GM21619 (cell line): ENCODE measurements around the gene RAB44.

Source experiments
- ATAC-seq: cut with Tn5 transposase; IDR thresholded peaks from one replicate; pipeline ENCODE4 v1.9.1; 2021; ENCODE audit not compliant: unreplicated experiment

Gene RAB44

DNA sequence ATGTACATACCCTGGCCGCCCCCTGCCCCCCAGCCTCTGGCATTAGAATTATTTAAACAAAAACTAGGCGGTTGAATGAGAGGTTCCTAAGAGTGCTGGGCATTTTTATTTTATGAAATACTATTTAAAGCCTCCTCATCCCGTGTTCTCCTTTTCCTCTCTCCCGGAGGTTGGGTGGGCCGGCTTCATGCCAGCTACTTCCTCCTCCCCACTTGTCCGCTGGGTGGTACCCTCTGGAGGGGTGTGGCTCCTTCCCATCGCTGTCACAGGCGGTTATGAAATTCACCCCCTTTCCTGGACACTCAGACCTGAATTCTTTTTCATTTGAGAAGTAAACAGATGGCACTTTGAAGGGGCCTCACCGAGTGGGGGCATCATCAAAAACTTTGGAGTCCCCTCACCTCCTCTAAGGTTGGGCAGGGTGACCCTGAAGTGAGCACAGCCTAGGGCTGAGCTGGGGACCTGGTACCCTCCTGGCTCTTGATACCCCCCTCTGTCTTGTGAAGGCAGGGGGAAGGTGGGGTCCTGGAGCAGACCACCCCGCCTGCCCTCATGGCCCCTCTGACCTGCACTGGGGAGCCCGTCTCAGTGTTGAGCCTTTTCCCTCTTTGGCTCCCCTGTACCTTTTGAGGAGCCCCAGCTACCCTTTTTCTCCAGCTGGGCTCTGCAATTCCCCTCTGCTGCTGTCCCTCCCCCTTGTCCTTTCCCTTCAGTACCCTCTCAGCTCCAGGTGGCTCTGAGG, 11.5 kb upstream of the RAB44 start:
- ATAC-seq: no peak

DNA sequence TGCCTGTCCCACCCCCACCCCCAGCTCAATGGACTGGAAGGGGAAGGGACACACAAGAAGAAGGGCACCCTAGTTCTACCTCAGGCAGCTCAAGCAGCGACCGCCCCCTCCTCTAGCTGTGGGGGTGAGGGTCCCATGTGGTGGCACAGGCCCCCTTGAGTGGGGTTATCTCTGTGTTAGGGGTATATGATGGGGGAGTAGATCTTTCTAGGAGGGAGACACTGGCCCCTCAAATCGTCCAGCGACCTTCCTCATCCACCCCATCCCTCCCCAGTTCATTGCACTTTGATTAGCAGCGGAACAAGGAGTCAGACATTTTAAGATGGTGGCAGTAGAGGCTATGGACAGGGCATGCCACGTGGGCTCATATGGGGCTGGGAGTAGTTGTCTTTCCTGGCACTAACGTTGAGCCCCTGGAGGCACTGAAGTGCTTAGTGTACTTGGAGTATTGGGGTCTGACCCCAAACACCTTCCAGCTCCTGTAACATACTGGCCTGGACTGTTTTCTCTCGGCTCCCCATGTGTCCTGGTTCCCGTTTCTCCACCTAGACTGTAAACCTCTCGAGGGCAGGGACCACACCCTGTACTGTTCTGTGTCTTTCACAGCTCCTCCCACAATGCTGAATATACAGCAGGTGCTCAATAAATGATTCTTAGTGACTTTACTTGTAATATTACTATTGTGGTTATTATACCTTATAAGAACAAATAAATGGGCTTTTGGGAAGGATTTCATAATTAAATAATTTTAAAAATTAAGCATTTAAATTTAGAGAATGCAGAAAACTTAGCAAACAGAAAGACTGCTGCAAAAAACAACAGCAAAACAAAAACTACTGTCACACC, 10.7 kb upstream of the RAB44 start:
- ATAC-seq: no peak

DNA sequence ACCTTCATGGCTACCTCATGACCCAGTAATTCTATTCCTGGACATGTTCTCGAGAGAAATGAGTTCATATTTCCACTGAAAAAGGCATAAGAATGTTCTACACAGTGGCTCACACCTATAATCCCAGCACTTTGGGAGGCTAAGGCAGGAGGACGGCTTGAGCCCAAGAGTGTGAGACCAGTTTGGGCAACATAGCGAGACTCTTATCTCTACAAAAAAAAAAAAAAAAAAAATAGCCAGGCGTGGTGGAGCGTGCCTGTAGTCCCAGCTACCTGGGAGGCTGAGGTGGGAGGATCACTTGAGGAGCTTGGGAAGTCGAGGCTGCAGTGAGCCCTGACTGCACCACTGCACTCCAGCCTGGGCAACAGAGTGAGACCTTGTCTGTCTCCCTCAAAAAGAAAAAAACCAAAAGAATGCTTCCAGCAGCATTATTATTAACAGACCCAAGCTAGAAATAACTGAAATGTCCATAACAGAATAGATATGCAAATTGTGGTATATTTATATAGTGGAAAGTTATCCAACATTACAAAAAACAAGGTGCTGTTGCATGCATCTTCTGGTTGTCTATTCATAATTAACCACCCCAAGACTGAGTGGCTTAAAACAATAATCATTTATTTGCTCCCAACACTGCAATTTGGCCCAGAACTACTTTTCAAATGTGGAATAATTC, 9.4 kb upstream of the RAB44 start:
- no peak for ATAC-seq

DNA sequence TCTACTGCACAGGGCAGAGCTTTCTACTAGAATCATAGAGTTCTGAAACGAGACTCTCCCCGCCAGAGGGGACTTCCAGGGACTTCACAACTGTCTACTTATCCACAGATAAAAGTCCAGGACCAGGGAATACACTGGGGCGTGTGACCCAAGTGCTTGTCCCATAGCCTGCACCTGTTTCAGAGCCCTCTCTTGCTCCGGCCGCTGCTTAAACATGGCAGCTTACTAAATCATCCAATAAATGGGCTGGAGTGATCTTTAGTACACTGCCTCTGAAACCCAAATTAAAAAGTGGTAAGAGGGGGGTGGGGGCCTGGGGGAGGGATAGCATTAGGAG, 8.9 kb upstream of the RAB44 start:
- ATAC-seq: no peak

DNA sequence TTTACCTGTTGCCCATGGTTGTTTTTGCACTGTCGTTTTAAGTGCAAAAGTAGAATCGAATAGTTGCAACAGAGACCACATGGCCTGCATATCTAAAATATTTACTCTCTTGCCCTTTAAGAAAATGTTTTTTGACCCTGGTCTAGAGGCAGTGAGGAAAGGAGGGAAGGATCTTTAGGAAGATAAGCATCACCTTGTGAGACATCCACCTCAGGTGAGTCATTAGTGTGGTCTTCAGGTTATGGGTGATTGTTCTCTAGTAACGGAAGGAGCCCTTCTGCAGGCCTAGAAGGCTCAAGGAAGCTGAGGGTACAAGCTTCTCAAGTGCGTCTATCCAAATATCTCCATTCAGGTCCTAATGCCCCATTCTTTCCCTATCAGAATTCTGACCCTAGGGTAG, 6.6 kb upstream of the RAB44 start:
- ATAC-seq: no peak

DNA sequence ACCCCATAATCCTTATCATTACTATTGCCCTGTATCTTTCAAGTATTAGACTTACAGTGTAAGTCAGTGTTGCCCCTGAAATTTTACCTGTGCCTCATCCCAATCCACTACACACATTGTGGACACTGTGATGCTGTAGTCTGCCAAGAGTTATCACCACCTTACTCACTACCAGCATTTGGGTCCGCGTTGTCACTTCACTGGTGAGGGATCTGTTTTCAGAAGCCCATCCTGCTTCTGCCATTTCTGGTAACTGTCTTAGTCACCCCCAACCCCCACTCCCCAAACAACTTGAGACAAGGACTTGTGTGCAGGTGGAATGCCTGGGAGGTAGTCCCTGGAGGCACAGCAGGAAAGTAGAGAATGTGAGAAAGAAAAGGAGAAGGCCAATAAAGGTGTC, 6.0 kb upstream of the RAB44 start:
- no peak for ATAC-seq

DNA sequence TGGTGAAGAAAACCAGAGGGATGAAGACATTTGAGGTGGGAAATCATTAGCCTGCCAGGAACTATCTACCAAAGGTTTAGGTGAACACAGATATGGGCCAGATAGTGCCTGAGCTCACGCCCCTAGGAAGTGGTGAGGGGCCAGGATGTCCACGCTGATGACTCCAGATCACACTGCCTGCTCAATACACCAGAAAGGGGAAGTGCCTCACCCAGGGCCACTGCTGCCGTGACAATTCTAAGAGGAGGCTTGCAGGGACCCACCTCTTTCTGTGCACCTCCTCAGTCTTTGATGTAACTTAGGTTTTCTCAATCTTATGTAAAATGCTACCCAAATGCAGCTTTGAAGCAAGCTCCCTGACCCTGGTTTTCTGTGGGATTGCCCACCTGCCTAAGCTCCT, 5.4 kb upstream of the RAB44 start:
- ATAC-seq: no peak

DNA sequence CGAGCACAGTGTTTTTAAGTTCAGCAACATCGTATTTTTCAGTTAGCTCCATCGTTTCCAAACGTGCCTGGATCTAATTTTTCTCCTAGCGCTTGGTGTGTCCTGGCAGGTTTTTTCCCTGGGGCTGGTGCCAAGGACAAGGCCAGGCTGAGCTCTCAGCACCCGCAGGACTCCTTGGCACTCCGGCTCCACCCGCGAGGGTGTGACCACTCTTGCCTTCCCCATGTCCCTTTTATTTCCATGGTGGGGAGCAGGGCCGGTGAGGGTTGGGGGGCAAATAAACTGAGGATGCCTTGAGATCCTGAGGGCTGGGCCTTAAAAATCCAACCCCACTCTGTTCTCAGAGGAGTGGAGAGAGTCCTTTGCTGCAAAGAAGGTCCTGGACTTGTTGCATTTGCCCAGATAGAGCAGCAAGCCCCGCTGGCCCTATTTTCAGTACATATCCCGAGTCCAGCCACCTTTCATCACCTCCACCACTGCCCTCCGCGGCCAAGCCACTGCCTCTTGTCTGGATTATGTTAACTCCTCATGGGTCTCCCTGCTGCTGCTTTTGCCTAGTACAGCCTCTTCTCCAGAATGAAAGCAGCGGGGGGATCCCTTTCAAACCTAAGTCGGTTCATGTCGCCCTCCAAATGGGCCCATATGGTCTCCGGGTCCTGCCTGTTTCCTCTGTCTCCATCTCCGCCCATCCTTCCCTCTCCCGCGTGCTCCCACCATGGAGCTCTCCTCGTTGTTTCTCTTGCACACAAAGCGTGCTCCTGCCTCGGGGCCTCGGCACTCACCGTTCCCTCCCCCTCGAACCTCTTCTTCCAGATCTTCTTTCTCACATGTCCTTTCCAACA, 4.5 kb upstream of the RAB44 start:
- ATAC-seq: no peak

DNA sequence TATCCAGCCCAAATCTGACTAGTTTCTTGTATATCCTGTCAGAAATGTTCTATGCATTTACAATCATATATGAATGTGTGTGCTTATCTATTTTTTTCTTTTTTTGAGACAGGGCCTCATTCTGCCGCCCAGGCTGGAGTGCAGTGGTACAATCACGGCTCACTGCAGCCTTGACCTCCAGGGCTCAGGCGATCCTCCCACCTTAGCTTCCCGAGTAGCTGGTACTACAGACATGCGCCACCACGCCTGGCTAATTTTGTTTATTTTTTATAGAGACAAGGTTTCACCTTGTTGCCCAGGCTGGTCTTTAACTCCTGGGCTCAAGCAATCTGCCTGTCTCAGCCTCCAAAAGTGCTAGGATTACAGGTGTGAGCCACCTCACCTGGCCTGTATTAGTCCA, 3.0 kb upstream of the RAB44 start:
- ATAC-seq: no peak

DNA sequence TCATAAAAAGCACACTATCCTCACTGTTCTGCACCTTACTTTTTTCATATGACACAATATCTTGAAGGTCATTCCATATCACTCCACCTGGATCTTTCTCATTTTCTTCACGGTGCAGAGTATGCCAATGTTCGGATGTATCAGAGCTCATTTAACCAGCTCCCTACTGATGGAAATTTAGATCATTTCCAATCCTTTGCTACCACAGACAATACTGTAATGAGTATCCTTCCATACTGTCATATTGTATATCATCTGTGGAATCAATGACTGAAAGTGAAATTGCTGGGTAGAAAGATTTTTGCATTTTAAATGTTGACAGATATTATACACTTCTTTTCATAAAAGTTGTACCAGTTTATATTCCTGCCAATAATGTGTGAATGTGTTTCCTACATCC, 2.2 kb upstream of the RAB44 start:
- ATAC-seq: no peak

DNA sequence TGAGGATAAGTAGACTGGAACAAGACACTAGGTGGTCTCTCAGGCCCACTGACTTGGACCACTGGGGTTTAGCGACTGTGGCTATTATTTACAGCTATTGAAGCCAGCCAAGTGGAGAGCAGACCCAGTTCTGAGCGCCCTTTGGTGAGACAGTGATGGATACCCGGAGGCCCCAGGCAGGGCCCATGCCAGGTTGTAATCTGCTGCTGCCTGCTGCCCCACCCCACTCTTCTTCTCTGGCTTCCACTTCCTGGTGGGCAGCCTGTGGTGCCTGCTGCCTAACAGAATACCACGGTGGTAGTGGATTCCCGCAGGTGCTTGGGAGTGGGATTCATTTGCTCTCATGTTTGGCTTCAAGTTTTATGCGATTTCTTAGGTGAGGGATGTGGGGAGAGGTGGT, 570 bp downstream of the RAB44 start:
- ATAC-seq: no peak

DNA sequence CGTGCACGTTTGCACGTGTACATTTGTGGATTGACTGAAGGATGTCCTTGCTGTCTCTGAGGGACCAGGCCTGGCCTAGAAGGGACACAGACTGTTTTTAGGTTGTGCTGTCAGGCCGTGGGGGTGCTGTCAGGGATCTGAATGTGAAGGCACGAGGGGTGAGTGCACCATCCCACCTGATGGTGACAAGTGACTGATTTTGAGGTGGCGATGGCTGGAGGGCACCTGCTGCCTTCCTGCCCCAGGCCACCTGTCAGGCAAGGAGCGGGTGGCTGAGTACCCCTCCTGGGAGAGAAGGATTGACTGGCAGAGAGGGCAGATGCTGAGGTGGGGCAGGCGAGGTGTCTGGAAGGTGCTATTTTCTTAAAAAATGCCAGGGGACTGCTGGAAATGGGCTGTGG, 1.2 kb downstream of the RAB44 start:
- ATAC-seq: no peak

DNA sequence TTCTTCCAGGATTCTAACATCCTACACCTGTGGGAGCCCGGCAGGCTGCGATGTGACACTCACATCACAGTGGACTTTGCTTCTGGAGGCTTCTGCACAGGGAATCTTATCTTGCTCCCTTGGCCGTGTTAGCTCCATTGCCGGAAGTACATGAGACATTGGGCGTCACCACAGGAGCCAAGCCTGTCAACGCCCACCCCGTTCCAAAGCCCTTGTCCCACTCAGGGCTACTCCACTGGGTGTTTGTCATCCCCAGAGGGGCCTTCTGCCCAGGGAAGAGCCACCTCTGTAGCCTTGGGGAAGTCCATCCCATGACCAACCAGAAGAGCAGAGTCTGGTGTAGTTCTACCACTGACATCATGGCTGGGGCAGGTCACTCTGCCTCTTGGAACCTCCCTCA, 1.7 kb downstream of the RAB44 start:
- no peak for ATAC-seq

DNA sequence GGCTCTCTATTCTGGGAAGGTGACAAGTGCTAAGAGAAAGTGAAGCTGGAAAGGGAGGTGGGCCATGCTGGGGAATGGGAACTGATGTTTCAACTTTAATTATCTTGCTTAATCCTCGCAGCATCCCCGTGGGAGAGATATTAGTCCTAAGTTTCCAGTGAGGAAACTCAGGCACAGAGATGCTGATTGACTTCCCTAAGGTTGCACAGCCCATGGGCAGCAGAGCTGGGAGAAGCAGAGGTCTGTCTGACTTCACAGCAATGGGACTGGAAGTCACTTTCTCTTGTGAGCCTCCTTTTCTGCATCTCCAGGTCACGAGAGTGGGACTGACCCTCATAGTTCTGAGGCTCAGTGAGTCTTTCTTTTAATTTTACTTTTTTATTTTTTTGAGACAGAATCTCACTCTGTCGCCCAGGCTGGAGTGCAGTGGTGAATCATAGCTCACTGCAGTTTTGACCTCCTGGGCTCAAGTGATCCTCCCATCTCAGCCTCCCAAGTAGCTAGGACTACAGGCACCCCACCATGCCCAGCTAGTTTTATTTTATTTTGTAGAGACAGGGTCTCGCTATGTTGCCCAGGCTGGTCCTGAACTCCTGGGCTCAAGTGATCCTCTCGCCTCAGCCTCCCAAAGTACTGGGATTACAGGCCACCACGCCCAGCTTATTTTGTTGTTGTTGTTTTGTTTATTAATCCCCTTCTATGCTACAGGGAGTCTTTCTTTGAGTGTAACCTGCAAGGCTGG, 2.6 kb downstream of the RAB44 start:
- ATAC-seq: no peak

DNA sequence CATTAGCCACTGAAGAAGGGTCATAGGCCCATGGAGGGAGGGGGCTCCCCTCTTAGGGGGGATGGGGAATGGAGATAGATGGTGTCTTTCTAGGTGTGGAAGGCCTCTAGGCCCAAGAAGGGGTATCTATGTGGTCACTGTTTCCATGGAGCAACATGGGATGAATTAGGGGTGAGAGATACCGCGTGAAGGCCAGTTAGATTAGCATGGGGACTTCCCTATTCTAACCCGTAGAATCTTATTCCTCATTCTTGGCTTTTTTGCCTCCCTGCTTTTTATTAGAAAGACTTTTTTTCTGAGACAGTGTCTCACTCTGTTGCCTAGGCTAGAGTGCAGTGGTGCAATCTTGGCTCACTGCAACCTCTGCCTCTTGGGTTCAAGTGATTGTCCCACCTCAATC, 3.2 kb downstream of the RAB44 start:
- no peak for ATAC-seq

DNA sequence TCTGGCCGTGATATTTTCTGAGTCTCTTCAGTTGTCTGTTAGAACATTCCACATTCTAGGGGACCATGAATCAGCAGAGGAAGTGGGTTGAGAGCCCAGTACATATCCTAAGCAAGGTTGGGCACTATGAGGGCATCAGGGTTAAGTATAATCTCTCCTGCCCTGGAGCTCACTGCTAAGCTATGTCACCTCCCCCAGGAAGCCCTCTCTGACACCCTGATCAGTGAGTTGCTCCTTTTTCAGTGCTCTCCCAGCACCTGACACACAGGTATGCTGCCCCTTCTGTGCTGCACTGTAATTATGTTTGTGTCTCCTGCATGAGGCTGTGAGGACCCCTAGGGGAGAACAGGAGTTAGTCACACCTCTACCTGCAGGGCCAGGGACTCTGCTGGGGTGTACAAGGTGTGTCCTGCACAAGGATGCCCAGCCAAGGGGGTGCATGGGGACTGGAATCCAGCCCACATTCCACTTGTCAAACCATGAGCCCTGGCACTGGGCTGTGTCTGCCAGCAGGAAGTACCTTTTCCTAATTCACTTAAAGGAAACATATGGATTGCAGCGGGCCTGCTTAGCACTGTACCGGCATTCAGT, 3.9 kb downstream of the RAB44 start:
- no peak for ATAC-seq

DNA sequence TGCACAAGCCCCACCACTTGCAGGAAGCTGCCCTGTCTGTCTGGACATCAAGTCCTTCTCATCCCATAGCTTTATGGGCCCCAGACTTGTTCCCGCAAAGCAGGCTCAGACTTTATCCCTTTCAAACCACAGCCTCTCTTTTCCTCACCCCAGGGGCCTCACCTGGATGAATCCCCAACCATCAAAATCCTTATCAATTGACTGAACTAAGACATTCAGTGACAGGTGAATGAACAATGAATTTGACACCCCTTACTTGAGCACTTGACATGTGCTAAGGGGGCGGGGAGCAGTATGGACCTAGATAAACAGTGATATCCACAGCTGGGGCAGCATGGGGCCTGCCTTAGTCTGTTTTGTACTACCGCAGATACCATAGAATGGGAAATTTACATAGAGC, 5.0 kb downstream of the RAB44 start:
- ATAC-seq: no peak

DNA sequence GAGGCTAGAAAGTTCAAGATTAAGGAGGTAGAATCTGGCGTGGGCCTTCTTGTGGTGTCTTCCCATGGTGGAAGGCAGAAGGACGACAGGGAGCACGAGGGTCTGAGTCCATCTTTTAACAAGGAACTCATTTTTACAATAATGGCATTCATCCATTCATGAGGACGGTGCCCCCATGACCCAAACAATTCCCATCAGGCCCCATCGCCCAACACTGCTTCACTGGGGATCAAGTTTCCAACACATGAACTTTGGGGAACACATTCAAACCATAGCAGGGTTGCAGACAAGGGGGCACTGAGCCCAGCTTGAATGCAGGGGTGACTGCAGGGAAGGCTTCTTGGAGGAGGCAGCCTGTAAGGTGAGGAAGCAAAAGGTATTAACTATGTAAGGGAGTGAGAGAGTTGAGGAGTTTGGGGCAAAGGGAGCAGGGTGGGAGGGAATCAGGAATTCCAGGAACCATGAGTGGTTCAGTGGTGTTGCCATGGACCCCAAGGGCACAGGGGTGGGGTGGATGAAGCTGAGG, 5.5 kb downstream of the RAB44 start:
- ATAC-seq: no peak

DNA sequence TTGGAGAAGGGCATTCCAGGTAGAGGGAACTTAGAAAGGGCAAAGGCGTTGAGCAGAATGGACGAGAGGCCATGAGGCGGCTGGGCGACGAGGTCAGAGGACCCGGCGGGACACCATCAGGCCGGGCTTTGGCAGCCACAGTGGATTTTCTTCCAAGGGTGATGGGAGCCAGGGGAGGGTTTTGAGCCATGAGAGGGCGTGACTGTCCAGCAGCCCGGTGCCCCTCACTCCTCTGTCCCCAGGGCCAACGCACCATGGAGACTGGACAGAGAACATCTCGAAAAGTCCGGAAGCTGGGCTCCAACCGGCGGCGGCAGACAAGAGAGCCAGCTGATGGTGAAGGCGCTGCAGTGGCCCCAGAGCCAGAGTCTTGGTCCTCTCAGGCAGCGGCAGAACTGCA, 6.4 kb downstream of the RAB44 start:
- no peak for ATAC-seq
